Smooth muscle cell (in vitro differentiated cells): Measurements from ENCODE around the gene RFC3. TPM values are rescaled to one million over a fixed set of nuclear protein-coding genes. Genes with fewer than 3 reads are reported as not detected.

Experiments used
- DNase-seq: peaks from one replicate; lab custom pipeline; 2025; ENCODE audit not compliant: unreplicated experiment; lab: John Stamatoyannopoulos, UW
- H2AFZ ChIP-seq: fragments of 200-600 bp; sonication (generic); 2 replicates; pipeline ENCODE4 v1.6.0; 2016; ENCODE audit warnings: antibody characterized with exemption, low read depth, mild to moderate bottlenecking
- H3F3A ChIP-seq: fragments of 200-600 bp; sonication (generic); 2 replicates; pipeline ENCODE4 v1.6.0; 2017; ENCODE audit warnings: antibody characterized with exemption, low read depth
- H3K27ac ChIP-seq: fragments of 200-600 bp; sonication (generic); 2 replicates; pipeline ENCODE4 v1.5.1; 2016; ENCODE audit warnings: low read depth, mild to moderate bottlenecking
- H3K27me3 ChIP-seq: fragments of 200-600 bp; sonication (generic); 2 replicates; pipeline ENCODE4 v1.6.1; 2016; ENCODE audit warnings: low read depth, mild to moderate bottlenecking
- H3K36me3 ChIP-seq: fragments of 200-600 bp; sonication (generic); 2 replicates; pipeline ENCODE4 v1.5.1; 2016; ENCODE audit warnings: low read depth
- H3K4me1 ChIP-seq: fragments of 200-600 bp; sonication (generic); 2 replicates; pipeline ENCODE4 v1.5.1; 2016; ENCODE audit warnings: low read depth
- H3K4me2 ChIP-seq: fragments of 200-600 bp; sonication (generic); 2 replicates; pipeline ENCODE4 v1.6.0; 2016; ENCODE audit warnings: mild to moderate bottlenecking
- H3K4me3 ChIP-seq: fragments of 200-600 bp; sonication (generic); 2 replicates; pipeline ENCODE4 v1.5.1; 2016; ENCODE audit warnings: mild to moderate bottlenecking
- H3K79me2 ChIP-seq: fragments of 200-600 bp; sonication (generic); 2 replicates; pipeline ENCODE4 v1.6.0; 2016; ENCODE audit warnings: low read depth, mild to moderate bottlenecking
- H3K9ac ChIP-seq: fragments of 200-600 bp; sonication (generic); 2 replicates; pipeline ENCODE4 v1.6.0; 2016; ENCODE audit warnings: low read depth
- H3K9me3 ChIP-seq: fragments of 200-600 bp; sonication (generic); replicated peaks from 2 replicates; pipeline ENCODE4 v1.5.1; 2016; ENCODE audit warnings: low read depth
- H4K20me1 ChIP-seq: fragments of 200-600 bp; sonication (generic); 2 replicates; pipeline ENCODE4 v1.6.0; 2016; ENCODE audit warnings: low read depth
- WGBS: methylation state at CpG from one replicate; pipeline ENCODE4 v1.1.7; 2016; ENCODE audit warnings: low lambda C conversion rate; 5-methylcytosine and 5-hydroxymethylcytosine counted together
- polyA plus RNA-seq: library from polyadenylated mRNA; unstranded; fragments of >200 nt; fragmentation: Nextera tagmentation; extraction: Ambion mirVana; gene quantifications from 2 replicates; pipeline ENCODE4 v1.2.1, GENCODE V29; 2016
- total RNA-seq: library from RNA; depleted of rRNA; stranded (reverse); fragments of >200 nt; gene quantifications from 2 replicates; pipeline ENCODE4 v1.2.3, GENCODE V29; 2014
- TF ChIP-seq, protein P1 (sequence below): fragments of 200-600 bp; sonication (generic); IDR thresholded peaks from 2 replicates; pipeline ENCODE4 v1.5.1; 2017; ENCODE audit warnings: borderline replicate concordance, mild to moderate bottlenecking, antibody characterized with exemption; ENCODE audit not compliant: insufficient read depth, poor library complexity, severe bottlenecking

RFC3 gene
- total and polyA plus RNA-seq, 2 experiments from 2014 or later: 7.3 to 11.6 TPM

- H3F3A ChIP-seq: no peaks in the 10 kb centered on the region
- H3K36me3 ChIP-seq: no peaks in the 10 kb centered on the region
- no peak overlapping the region for H3K4me2 ChIP-seq
- TF ChIP-seq, protein P1, sequence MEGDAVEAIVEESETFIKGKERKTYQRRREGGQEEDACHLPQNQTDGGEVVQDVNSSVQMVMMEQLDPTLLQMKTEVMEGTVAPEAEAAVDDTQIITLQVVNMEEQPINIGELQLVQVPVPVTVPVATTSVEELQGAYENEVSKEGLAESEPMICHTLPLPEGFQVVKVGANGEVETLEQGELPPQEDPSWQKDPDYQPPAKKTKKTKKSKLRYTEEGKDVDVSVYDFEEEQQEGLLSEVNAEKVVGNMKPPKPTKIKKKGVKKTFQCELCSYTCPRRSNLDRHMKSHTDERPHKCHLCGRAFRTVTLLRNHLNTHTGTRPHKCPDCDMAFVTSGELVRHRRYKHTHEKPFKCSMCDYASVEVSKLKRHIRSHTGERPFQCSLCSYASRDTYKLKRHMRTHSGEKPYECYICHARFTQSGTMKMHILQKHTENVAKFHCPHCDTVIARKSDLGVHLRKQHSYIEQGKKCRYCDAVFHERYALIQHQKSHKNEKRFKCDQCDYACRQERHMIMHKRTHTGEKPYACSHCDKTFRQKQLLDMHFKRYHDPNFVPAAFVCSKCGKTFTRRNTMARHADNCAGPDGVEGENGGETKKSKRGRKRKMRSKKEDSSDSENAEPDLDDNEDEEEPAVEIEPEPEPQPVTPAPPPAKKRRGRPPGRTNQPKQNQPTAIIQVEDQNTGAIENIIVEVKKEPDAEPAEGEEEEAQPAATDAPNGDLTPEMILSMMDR: no peak
- WGBS: 53% methylated on average over 4 of the region's 4 CpGs
- DNase-seq: no peak
- no peaks in the 10 kb centered on the region for H3K27me3 ChIP-seq
- no peaks in the 10 kb centered on the region for H4K20me1 ChIP-seq
- no peak overlapping the region for H3K4me3 ChIP-seq
- no peaks in the 10 kb centered on the region for H3K9me3 ChIP-seq
- H3K79me2 ChIP-seq: no peaks in the 10 kb centered on the region
- H2AFZ ChIP-seq: no peak overlapping the region
- no peak overlapping the region for H3K9ac ChIP-seq
- H3K27ac ChIP-seq: no peak overlapping the region
- no peaks in the 10 kb centered on the region for H3K4me1 ChIP-seq
Measured at GRCh38 chr13:33789739-33790138, 28.2 kb upstream of the RFC3 start.

GRCh38 chr13:33793726-33794125, 24.2 kb upstream of the RFC3 start:
- TF ChIP-seq, protein P1: no peak
- DNase-seq: no peak

DNA sequence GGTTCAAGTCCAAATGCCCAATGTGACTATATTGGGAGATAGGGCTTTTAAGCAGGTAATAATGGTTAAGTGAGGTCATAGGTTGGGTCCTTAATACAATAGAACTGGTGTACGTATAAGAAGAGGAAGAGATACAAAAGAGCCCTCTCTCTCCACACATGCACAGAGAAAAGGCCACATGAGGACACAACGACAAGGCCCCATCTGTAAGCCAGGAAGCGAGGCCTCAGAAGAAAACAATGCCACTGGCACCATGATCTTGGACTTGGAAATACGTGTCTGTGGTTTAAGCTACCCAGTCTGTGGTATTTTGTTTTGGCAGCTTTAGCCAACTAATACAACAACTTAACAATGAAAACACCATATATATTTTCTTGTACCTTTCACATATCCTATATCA, 23.4 kb upstream of the RFC3 start:
- no peaks in the 10 kb centered on the region for H3K27me3 ChIP-seq
- no peak overlapping the region for H3K4me3 ChIP-seq
- H3K36me3 ChIP-seq: no peaks in the 10 kb centered on the region
- H3K9me3 ChIP-seq: no peaks in the 10 kb centered on the region
- H3K9ac ChIP-seq: no peak overlapping the region
- H3K27ac ChIP-seq: no peak overlapping the region
- H4K20me1 ChIP-seq: no peaks in the 10 kb centered on the region
- no peak overlapping the region for H2AFZ ChIP-seq
- H3K4me2 ChIP-seq: no peak overlapping the region
- TF ChIP-seq, protein P1: no peak
- DNase-seq: no peak
- H3K79me2 ChIP-seq: no peaks in the 10 kb centered on the region
- H3K4me1 ChIP-seq: no peaks in the 10 kb centered on the region
- H3F3A ChIP-seq: no peaks in the 10 kb centered on the region
- WGBS: 93% methylated on average over 4 of the region's 4 CpGs

More at GRCh38 chr13:33793726-33794125, 24.2 kb upstream of the RFC3 start:
- Histone ChIP-seq H3K79me2 (no peaks in the 10 kb centered on the region), H4K20me1 (no peaks in the 10 kb centered on the region), H3K9ac (no peak overlapping the region), H3K27ac (no peak overlapping the region), H2AFZ (no peak overlapping the region), H3K27me3 (no peaks in the 10 kb centered on the region), H3K9me3 (no peaks in the 10 kb centered on the region), H3F3A (no peaks in the 10 kb centered on the region), H3K4me1 (no peaks in the 10 kb centered on the region), H3K4me2 (no peak overlapping the region), H3K36me3 (no peaks in the 10 kb centered on the region), H3K4me3 (no peak overlapping the region)

- Histone ChIP-seq H3K9ac (no peak overlapping the region), H3F3A (no peaks in the 10 kb centered on the region), H4K20me1 (no peaks in the 10 kb centered on the region), H3K4me3 (no peak overlapping the region), H3K27me3 (no peaks in the 10 kb centered on the region), H3K36me3 (no peaks in the 10 kb centered on the region), H3K27ac (no peak overlapping the region), H3K79me2 (no peaks in the 10 kb centered on the region), H3K4me2 (no peak overlapping the region), H2AFZ (no peak overlapping the region), H3K4me1 (no peaks in the 10 kb centered on the region), H3K9me3 (no peaks in the 10 kb centered on the region)
- 86% methylated on average over 4 of the region's 4 CpGs for whole genome bisulfite sequencing
- TF ChIP-seq, protein P1: no peak
- DNase-seq: no peak
Measured at GRCh38 chr13:33796095-33796494, 21.9 kb upstream of the RFC3 start.
